Left renal cortex interstitium (tissue), 4 donors: ENCODE data around the gene FOXP1. TPM values are rescaled to one million over a fixed set of nuclear protein-coding genes. Genes with fewer than 3 reads are reported as not detected.

Experiments
- DNase-seq, 4 donors: peaks; one replicate each; pipeline ENCODE4 v3.0.0-alpha.2; 2013; ENCODE audit warnings: low read depth in 4 of 4, low spot score in 2 of 4, missing footprints in 1 of 4
- polyA plus RNA-seq, 4 donors: library from polyadenylated mRNA; unstranded; fragments of 120-200 nt; gene quantifications; one replicate each; pipeline ENCODE4 v1.2.1, GENCODE V29; 2013; ENCODE audit not compliant: insufficient read length in 4 of 4

The FOXP1 gene
- 10 to 100 TPM; 31.2 to 45.8 (median 38.9) TPM for polyA plus RNA-seq

DNA sequence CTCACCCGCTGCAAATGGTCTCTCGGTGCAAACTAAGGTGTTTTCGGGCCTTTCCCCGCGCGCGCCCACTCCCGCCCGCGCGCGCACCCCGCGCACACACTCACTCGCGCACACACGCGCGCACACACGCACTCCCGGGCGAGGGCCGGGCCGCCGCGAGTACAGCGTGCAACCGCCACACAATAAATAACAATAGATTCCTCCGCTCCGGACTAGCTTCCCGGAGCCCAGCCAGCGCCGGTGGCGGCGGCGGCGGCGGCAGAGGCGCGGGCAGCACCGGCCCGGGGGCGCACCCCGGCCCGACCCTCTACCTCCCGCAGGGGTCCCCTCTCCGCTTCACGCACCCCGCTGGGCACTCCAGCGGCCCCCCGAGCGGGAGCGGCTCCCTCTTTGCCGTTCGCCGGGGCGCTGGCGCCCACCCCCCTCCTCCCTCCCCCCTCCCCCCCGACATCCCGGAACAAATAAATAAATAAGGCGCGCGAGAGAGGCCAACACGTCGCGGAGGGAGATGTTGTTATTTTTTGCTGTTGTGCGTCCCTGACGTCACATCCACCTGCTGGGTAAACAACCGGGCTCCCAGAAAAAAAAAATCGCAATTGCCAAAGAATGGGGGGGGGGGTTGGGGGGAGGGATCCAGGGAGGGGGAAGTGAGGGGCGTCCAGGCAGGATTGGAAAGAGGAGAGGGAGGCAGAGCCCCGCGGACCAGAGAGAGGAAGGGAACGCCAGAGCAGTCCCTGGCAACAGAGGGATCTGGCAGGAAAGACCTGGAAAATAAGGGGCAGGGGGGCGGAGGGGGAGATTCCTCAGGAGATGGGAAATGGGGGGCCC, at the start of gene FOXP1:
Gene FOXP1 (minus strand): TSS at position 163 of the 828 bp plus-strand sequence. CDS start 385,347 bp downstream, outside the sequence.
- peak in 2 of 4 donors; percentile 68 to 83 for DNase-seq

DNA sequence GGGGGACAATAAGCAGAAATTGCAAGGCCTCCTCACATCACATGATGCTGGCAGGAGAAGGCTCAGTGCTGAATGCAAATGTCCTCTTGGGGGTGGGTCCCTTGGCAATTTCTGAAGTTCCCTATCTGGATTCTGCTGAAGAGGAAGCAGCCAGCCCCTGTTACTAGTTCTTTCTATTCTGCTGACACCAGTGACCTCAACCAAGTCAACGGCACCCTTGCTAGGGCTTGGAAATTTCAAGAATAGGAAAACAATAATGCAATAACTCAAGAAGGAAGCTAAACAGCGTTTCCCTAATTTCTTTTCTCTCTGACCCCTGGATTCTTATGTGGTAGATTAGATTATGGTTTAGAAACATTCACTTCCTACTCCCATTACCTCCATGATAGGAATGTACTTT, 46.2 kb upstream of the FOXP1 start:
- DNase-seq = no peak

DNA sequence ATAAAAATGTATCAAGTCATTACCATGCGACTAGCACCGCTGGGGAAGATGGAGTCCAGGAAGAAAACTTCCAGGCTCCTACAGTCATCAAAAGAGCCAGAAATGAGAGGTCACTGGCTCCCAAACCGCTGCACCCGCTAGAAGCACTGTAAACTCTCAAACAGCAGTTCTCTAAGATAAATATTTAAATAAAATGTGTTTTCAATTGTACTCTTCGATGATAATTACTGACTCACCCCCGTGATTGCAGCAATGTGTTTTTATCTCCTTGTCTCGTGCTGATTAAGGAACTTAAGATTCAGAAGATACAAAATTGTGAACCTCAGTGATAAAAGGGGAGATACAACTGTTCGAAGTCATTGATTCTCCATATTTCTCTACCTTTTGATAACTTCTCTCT, 45.8 kb upstream of the FOXP1 start:
- DNase-seq = no peak

DNA sequence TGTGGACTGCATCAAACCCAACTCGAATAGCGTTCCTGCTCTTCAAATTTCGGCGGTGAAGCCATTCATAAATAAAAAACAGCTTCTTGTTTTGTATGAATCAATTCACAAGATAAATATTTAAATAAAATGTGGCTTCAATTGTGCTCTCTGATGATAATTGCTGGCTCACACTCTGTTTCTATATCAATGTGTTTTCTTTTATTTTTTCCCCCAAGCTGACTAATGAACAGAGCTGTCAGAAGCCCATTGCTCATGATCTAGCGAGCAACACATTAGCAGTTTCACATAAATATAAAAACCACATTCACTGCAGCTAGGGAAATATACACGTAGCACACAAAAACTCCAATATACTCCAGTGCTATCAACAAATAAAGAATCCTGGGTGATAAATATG, 45.0 kb upstream of the FOXP1 start:
- DNase-seq = no peak

DNA sequence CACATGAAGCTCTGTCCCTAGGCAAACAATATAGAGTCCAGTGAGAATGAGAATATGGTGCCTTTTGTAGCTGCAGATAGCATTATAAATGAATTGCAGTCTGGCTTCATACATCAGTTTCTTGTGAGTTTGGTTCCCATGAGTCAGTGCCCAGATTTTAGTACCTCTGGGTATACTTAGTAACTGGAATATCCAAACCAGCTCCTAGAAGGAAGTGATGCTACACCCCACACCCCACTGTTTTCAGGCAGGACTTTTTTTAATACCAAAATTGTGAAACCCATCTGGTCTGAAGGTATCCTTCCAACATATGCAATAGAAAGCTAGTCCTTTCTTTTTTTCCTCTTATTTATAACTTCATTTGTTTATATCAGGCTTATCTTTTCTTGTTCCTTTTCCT, 42.1 kb upstream of the FOXP1 start:
- no peak for DNase-seq

DNA sequence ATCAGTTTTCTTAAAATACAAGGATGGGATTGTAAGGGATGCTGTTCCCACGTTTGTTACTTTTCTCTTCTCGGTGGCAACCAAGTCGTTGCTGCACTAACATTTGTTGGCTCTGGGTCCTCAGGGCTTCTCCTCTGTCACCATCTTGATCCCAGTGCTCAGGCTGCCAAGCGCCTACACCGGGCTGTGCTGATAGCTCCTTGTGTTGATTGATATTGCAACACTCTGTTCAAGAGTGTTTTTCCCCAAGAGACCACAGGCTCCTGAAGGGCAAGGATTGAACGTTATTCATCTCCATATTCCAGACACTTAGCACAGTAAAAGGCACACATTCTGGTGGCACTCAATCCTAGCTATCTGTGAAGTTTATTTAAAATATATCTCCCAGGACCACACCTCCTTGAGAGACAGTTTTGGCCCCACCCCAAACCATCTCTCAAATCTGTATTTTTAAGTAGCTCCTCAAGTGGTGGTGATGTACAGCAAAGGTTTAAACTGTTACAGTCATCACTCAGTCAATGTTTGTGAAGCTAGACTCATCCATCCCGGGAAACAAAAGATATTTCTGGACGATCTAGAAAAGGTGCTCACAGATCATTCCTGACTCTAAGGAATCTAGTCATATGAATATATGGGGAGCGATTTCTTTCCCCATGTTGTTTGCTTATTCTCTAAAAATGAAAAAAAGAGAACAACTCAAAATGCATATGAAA, 38.5 kb upstream of the FOXP1 start:
- no peak for DNase-seq

DNA sequence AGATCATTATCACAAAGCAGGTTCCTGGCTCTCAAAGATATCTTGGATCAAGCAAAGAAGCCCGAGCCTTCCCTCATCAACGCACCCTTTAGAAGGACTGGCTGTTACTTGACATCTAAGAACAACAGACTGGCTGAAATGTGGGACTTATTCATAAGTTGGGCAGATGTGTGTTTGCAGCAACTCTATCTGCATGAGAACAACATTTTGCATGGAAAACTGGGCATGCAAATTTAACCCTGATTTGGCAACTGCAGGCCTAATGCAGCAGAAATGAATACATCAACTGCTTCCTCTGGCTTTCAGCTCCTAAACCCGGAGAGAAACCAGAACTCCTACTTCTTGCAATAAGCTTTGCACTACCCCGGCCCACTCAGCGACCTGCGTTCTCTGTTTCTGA, 35.0 kb upstream of the FOXP1 start:
- no peak for DNase-seq

DNA sequence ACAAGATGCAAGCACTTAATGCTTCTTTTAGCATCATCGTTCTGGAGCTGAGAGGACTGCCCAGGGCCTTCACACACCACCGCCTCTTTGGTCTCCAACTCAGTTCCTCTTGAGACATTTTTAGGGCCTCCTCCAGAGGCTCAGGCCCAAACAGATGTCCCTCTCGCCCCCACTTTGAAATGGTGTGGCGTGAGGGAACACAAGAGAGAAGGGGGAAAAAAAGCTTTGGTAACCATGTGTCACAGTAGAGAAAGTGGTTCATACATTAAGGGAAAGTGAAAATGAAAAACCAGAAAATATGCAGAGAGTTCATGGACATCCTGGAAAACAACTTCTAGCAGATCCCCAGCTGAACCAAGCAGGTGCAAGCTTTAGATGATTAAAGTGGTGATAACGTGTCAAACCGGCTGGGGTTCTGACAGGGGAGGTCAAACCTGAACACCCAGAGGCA, 33.1 kb upstream of the FOXP1 start:
- DNase-seq = no peak

DNA sequence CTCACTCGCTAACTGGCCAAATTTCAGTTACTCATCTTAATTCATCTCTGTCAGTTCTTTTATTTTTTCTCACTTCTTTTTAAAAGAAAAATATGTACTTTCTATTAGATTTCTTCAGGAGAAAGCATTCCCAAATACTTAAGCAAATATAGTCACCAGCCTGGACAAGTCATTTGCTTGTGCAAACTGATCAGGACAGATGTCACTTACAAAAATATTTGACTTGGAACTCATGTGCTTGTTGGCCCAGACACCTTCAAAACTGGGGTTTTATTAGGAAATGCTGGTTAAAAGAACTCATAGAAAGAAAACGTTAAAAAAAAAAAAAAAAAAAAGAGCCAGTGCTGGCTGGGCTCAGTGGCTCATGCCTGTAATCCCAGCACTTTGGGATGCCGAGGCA, 31.3 kb upstream of the FOXP1 start:
- DNase-seq = no peak

DNA sequence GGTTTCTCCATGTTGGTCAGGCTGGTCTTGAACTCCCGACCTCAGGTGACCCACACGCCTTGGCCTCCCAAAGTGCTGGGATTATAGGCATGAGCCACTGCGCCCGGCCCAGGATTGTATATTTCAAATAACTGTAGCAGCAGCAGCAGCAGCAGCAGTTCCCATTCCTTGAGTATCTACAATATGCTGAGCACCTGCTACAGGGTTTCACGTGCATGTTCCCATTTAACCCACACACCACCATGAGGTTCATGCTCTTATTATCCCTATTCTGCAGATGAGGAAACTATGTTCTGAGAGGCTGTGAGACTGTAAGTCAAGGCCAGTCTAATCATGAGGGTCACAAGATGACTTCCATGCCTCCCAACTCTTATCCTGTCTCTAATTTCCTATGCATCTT, 30.9 kb upstream of the FOXP1 start:
- DNase-seq = no peak

DNA sequence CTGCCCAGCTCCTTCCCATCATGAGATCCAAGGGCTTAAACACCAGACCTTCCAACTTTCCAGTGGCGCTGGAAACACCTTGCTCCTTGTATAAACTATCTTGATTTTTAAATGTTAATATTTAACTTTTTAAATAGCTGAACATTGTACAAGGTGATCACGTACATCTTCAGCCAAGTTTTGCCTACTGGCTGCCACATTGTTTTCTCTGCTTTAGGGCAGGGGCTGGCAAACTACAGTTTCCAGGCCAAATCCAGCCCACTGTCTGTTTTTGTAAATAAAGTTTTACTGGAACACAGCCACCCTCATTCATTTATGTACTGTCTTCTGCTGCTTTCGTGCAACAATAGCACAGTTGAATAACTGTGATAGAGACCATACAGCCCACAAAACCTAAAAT, 27.6 kb upstream of the FOXP1 start:
- no peak for DNase-seq

DNA sequence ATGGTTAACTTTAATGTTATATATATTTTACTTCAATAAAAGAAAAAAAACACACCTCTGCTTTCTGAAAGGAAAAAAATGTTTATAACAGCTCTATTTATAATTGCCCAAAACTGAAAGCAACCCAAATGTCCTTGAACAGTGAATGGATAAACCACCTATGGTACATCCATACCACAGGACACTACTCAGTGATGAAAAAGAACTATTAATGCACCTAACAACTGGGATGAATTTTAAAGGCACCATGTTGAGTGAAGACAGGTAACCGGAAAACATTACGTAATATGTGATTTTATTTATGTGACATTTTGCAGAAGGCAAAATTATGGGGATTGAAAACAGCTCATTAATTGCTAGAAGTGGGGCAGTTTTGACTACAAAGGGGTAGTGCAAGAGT, 23.8 kb upstream of the FOXP1 start:
- DNase-seq = no peak

DNA sequence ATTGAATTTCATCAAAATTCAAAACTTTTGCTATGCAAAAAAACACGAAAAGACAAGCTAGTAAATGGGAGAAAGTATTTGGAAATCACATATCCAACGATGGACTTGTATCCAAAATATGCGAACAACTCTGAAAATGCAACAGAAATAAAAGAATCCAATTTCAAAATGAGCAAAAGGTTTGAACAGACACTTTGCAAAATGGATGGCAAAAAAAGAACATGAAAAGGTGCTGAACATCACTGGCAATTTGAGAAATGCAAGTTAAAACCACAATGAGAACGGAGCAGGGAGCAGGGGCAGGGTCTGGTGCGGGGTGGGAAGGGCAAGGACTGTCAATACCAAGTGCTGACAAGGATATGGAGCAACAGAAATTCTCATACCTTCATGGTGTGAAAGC, 23.1 kb upstream of the FOXP1 start:
- no peak for DNase-seq

DNA sequence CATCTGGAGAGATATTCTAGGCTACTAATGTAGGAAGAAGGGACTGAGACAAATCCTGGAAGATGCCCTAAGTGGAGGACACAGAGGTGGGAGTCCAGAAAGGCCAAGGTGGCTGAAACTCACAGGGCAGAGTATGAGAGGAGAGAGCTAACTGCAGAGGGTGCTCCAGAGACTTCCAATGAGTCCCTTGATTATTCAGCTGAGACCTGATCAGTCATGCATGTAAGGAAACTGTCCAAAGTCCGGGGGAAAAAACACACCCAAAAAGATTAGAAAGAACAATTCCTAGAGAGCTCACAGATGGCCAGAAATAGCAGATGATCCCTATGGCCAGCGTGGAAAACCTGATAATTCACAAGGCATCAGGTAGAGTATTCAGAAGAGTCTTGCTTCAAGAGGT, 18.7 kb upstream of the FOXP1 start:
- DNase-seq = no peak

DNA sequence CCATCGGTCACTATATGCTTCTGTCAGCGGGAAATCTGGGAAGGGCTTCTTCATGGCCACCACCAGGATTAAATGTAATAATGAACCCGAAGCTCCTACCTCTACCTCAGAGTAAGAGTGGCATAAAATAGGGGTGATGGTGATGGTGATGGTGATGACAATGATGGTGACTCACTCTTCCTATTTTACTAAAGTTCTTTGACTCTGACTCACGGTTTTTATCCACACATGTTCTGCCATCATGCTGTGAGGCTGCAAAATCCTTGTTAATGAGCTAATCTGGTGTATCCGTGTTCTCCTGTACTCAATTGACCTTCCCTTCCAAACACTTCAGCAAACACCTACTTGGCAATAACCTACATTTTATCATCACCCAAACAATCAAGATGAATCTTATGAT, 18.3 kb upstream of the FOXP1 start:
- no peak for DNase-seq

DNA sequence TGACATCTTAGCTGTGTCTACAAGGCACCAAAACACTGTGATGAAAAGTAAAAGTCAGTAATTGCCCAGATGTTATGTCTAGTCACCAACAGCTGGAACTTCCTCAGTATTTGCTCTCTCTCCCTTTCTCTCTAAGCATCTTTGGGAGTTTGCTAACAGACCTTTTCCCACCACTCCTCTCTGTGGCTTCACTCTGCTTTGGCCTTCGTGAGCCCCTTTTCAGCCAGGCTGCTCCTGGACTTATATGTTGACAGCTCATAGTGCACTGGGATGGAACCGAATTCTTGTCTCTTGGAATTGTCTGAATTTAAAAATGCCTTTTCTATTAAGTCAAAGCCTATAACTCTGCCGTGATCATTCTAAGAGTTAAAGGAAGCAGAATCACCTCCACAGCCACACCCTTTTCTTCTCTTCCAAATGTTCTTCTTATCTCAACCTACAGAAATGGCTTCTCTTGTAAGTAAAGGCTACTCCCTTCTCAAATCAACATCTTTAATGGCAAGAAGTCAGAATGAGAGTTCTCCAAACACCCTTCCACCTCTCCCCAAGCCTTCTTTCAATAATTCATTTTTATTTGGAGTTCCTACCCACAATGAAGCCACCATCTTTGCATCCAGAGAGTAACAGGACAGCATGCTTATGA, 17.2 kb upstream of the FOXP1 start:
- no peak for DNase-seq

DNA sequence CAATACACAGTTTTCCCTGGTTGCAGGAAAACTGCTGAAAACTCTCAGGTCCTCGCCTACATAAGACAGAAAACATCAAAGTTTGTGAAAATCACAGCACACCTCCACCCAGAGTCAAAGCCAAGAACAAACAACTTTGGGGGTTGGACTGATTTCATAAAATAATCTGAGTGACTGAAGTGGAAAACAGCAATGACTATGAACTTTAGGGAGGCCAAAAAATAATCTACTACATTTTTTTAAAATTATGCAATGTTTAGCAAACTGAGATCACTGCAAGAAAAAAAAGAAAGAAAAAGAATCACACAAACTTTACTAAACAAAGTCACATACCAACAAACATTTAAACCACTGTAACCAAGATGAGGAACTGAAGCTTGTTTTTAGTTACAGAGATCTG, 15.9 kb upstream of the FOXP1 start:
- no peak for DNase-seq

DNA sequence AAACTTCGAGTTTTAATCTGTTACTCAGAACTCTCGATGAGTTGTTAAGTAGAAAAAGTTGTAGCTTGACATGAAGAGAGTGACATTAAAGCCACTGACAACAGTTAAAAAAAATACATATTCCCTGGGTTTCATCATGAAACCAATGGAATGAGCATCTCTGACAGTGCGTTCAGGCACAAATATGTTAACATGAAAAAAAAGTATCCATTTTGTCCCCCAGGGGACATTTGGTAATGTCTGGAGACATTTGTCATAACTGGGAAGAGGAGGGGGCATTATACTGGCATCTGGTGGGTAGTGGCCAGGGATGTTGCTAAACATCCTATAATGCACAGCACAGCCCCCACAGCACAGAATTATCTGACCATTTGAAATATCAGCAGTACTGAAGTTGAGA, 14.8 kb upstream of the FOXP1 start:
- no peak for DNase-seq

DNA sequence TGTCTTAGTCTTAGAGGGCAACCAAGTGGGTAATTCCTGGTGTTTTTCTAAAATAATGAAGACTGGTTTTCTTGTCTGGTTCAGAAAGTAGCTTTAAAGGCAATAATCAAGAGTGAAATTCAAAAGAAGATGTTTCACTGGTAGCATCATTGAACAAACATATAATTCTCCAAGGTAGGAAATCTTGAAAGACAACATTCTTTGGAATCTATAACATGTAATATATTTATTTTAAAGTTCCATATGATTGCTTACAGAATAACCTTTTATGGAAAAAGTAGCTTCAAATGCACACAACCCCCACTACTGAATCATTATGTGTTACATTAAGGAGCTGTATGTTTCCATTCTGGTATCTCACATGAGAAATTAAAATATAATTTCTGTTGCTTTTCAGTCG, 13.8 kb upstream of the FOXP1 start:
- no peak for DNase-seq

DNA sequence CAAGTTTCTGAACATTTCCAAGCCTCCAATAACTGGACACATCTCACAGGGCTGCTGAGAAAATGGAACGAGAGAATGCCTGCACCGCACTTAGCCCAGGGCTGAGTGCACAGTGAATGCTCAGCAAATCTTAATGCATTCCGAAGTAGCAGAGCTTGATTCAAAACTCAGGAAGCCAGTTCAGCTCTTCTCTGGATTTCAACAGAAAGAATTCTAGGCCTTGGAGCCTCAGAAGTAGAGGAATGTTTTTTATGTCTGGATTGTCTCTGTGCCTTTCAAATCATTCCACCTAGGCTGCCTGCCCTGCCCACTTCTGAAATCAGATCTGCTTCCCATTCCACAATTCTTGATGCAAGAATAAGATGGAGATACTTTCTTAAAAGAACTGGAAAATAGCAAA, 9.6 kb upstream of the FOXP1 start:
- DNase-seq = no peak

DNA sequence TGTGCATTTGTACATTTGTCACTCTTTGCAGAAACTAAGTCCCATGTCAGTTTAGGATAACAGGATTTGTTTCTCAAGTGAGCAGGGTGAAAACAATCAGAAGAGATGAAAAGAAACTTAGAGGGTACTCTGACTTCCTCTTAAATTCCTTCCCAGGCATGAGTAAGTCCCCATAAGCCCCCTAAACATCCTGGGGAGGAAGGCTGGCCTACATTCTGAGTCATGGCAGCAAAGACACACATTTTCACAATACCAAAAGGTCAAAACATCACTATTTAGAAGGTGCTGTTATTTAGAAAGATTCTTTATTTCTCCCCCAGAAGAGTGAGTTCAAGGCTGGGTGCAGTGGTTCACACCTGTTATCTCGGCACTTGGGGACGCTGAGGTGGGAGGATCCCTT, 7.6 kb upstream of the FOXP1 start:
- no peak for DNase-seq

DNA sequence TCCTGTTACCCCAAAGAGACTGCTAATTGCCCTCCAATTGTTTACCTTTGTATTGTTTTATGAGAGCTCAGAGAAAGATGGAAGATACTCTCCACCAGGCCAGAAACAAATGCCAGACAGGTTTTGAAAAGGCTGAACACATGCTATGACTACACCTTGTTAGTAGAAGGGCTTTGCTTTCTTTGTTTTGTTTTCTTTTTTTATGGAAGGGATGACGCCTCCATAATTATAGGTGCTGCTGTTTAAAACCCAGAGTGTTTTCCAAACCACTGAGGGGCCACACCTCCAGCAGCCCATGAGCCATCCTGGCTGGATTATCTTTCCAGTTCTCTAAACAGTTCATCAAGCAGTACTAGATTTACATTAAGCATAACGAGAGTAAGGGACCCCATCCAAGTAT, 5.6 kb upstream of the FOXP1 start:
- DNase-seq = no peak
